ENCODE data around the gene FXR2. TPM values are rescaled to one million over a fixed set of nuclear protein-coding genes. Genes with fewer than 3 reads are reported as not detected.

The FXR2 gene
- total RNA-seq, 1 experiment from 2014 or later: 35.1 TPM

GRCh38 chr17:7582396-7583252, 32.1 kb downstream of the FXR2 start:
- ATAC-seq (no peak), DNase-seq (ENCODE audit: low spot score) (peak; percentile 41)
- ChIA-PET POLR2A (interaction anchor here (0.6 to 2.8 kb wide), 7 partner anchors 10 to 274 kb away, joined by 3 to 26 read pairs (median 9); partner anchors contain the start of genes FXR2, SAT2, TP53 and WRAP53), CTCF (interaction anchor here (1.4 to 1.8 kb wide), 3 partner anchors 32 to 105 kb away, joined by 5 to 10 read pairs (median 5); partner anchors contain the start of genes FXR2, TP53 and WRAP53)
- no peaks in the 10 kb centered on the region for H3K9me3 Mint-ChIP-seq
- H3K27ac Mint-ChIP-seq: peak overlapping the region; percentile 75
- no peaks in the 10 kb centered on the region for H3K27me3 Mint-ChIP-seq (ENCODE audit: low read depth)
- H3K4me1 Mint-ChIP-seq: peaks cover 50% of the 10 kb centered on the region
- H3K4me3 Mint-ChIP-seq: peak overlapping the region; percentile 97
- peaks cover 25% of the 10 kb centered on the region for H3K36me3 Mint-ChIP-seq
- TF ChIP-seq OVOL2 (CRISPR knock-in tag; IDR thresholded peaks at IDR 0.05; ENCODE audit: borderline replicate concordance) (no peak), PRDM15 (CRISPR knock-in tag; IDR thresholded peaks at IDR 0.05) (0 out of 2 replicates have a peak, but pooled peaks have one; percentile 3), RELA (CRISPR knock-in tag; IDR thresholded peaks at IDR 0.05; ENCODE audit: borderline replicate concordance) (no peak), USF2 (CRISPR knock-in tag; IDR thresholded peaks at IDR 0.05) (peak; percentile 17; the same call in 1 of the 2 replicates), ARID4B (CRISPR knock-in tag; IDR thresholded peaks at IDR 0.05; ENCODE audit: borderline replicate concordance) (peak; percentile 37; the same call in 1 of the 2 replicates), HMGXB4 (CRISPR knock-in tag; IDR thresholded peaks at IDR 0.05) (no peak), FOXJ3 (CRISPR knock-in tag; IDR thresholded peaks at IDR 0.05; ENCODE audit: borderline replicate concordance) (no peak), FOXP4 (CRISPR knock-in tag; IDR thresholded peaks at IDR 0.05) (no peak), FOXP1 (CRISPR knock-in tag; IDR thresholded peaks at IDR 0.05; ENCODE audit: borderline replicate concordance) (no peak; the same call in 1 of the 2 replicates), SOX15 (CRISPR knock-in tag; IDR thresholded peaks at IDR 0.05) (no peak), SMAD3 (CRISPR knock-in tag; IDR thresholded peaks at IDR 0.05; ENCODE audit: borderline replicate concordance) (no peak), ZBTB21 (CRISPR knock-in tag; IDR thresholded peaks at IDR 0.05; ENCODE audit: borderline replicate concordance) (no peak), GABPB1 (CRISPR knock-in tag; IDR thresholded peaks at IDR 0.05) (no peak), ERG (CRISPR knock-in tag; IDR thresholded peaks at IDR 0.05) (no peak), E2F4 (CRISPR knock-in tag; IDR thresholded peaks at IDR 0.05; ENCODE audit: borderline replicate concordance, low read depth) (peak; percentile 44; the same call in 1 of the 2 replicates), TCF7 (CRISPR knock-in tag; IDR thresholded peaks at IDR 0.05; ENCODE audit: low read depth) (no peak), CDX4 (CRISPR knock-in tag; IDR thresholded peaks at IDR 0.05; ENCODE audit: borderline replicate concordance) (no peak), ZNF232 (CRISPR knock-in tag; IDR thresholded peaks at IDR 0.05) (no peak)
